GM21528 (cell line): ENCODE results near the gene ECEL1.
"Not testable (repeated sequence)": the region's sequence is repeated elsewhere in the genome, so short reads cannot be mapped to it uniquely, and the experiment has no call there.

Source experiments
- ATAC-seq: cut with Tn5 transposase; IDR thresholded peaks from one replicate; pipeline ENCODE4 v1.9.1; 2021; ENCODE audit warnings: mild to moderate bottlenecking, moderate library complexity; ENCODE audit not compliant: unreplicated experiment, low FRiP score

ECEL1 gene

GRCh38 chr2:232433622-232434021, 54.0 kb downstream of the ECEL1 start:
- ATAC-seq = not testable (repeated sequence)

GRCh38 chr2:232432598-232433184, 54.9 kb downstream of the ECEL1 start:
- ATAC-seq = no peak

GRCh38 chr2:232431705-232432590, 55.7 kb downstream of the ECEL1 start:
- ATAC-seq = no peak
